ENCODE measurements around the gene EME1.

DNA sequence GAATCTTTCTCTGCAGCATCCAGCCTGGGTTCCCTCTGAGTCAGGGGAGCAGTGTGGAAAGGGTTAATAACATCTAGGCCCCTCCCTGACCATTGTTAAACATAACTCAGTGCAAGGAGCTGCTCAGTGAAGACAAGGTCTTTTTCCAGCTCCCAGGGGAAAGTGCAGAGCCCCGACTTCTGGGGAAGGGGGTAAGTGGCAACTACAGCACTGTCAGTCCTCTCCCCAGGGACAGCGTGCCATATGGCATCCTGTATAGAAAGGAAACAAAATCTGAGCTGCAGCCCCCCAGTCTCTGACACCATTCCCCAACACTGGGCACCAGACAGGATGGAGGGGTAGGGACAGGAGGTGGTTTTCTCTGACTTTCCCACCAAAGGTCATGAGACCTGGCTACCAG, 7.9 kb upstream of the EME1 start:
- TF ChIP-seq MAZ (IDR thresholded peaks at IDR 0.05; ENCODE audit: borderline replicate concordance, low read depth, low read length) (no peak), CHD2 (IDR thresholded peaks at IDR 0.05; ENCODE audit: low read length, partially characterized antibody) (no peak), RFX5 (IDR thresholded peaks at IDR 0.05) (no peak), MAFK (IDR thresholded peaks at IDR 0.05; ENCODE audit: partially characterized antibody) (no peak), POLR2A (IDR thresholded peaks at IDR 0.05; ENCODE audit: low read length) (no peak), PHF8 (IDR thresholded peaks at IDR 0.05; ENCODE audit: borderline replicate concordance, low read depth) (no peak), RNF2 (IDR thresholded peaks at IDR 0.05; ENCODE audit: borderline replicate concordance, low read depth) (no peak), NR3C1 (IDR thresholded peaks at IDR 0.05) (no peak)
- TF ChIP-seq, protein P1, sequence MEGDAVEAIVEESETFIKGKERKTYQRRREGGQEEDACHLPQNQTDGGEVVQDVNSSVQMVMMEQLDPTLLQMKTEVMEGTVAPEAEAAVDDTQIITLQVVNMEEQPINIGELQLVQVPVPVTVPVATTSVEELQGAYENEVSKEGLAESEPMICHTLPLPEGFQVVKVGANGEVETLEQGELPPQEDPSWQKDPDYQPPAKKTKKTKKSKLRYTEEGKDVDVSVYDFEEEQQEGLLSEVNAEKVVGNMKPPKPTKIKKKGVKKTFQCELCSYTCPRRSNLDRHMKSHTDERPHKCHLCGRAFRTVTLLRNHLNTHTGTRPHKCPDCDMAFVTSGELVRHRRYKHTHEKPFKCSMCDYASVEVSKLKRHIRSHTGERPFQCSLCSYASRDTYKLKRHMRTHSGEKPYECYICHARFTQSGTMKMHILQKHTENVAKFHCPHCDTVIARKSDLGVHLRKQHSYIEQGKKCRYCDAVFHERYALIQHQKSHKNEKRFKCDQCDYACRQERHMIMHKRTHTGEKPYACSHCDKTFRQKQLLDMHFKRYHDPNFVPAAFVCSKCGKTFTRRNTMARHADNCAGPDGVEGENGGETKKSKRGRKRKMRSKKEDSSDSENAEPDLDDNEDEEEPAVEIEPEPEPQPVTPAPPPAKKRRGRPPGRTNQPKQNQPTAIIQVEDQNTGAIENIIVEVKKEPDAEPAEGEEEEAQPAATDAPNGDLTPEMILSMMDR (IDR thresholded peaks at IDR 0.05): no peak

Data from A549 (cell line).